GM15510 (cell line): ENCODE data around the gene SLC17A9.

Experiments
- POLR2A ChIP-seq: IDR thresholded peaks from 3 replicates; pipeline ENCODE4 v1.6.1; 2011; ENCODE audit warnings: borderline replicate concordance; ENCODE audit not compliant: insufficient read length; ENCODE audit errors: extremely low read depth

Gene SLC17A9

DNA sequence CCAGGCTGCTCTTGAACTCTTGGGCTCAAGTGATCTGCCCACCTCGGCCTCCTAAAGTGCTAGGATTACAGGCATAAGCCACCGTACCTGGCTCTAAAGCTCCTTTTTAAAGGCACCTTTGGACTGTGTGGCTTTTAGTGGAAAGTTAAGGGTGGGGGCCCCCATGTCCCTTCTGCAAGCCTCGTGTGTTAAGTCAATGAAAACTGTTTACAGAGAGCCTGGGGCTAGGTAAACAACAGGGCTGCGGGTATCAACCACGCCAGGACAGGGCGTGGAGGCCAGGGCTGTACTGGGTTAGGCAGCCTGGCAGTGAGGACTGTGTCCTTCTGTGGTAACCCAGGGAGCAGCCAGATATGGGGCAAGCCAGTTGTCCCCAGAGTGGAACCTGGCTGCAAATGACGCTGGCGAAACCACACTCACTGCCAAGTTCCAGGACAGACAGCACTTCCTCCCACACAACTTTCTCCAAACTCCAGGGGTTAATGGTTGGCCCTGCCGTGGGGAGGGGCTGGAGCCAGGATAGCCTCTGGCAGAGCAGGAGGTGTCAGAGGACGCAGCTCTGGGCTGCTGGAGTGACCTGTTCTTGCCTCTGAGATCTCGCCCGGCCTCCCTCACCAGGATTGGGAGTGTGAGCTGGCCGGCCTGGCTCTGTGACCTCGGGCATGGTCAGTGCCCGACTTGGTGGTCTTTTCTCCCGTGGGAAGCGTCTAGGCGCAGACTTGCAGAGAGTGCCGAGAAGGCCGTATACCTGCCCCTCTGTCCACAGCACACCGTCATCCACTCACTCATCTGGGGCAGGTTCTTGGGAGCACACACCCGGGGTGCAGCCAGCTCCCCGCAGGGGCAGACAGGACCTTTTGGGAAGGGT lies 3.2 kb downstream of the SLC17A9 start:
- TF ChIP-seq POLR2A = no peak

DNA sequence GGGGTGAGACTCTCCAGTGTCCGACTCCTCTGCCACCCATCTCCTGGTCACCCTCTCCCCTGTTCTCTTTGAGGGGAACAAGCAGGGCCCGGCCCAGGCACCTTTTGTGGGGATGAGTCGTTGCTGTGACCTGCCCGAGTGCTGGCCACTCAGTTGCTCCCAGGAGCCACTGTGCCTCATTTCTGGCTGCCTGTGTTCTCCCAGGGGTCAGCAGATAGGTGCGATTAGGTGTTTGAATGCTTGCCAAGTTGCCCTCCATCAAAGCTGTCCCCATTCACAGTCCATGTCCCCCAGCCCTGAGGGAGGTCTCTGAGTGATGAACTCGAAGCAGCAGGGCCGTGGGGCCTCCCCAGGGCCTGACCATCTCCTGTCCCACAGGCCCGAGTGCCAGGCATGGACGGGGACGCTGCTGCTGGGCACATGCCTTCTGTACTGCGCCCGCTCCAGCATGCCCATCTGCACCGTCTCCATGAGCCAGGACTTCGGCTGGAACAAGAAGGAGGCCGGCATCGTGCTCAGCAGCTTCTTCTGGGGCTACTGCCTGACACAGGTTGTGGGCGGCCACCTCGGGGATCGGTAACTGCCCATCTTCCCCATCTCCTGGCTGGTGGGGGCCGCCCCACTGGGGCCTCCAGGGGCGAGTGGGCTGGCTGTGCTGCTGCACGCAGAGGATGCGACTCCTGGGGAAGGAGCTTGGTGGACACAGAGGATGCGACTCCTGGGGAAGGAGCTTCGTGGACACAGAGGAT lies 4.1 kb downstream of the SLC17A9 start:
- no peak for TF ChIP-seq POLR2A

DNA sequence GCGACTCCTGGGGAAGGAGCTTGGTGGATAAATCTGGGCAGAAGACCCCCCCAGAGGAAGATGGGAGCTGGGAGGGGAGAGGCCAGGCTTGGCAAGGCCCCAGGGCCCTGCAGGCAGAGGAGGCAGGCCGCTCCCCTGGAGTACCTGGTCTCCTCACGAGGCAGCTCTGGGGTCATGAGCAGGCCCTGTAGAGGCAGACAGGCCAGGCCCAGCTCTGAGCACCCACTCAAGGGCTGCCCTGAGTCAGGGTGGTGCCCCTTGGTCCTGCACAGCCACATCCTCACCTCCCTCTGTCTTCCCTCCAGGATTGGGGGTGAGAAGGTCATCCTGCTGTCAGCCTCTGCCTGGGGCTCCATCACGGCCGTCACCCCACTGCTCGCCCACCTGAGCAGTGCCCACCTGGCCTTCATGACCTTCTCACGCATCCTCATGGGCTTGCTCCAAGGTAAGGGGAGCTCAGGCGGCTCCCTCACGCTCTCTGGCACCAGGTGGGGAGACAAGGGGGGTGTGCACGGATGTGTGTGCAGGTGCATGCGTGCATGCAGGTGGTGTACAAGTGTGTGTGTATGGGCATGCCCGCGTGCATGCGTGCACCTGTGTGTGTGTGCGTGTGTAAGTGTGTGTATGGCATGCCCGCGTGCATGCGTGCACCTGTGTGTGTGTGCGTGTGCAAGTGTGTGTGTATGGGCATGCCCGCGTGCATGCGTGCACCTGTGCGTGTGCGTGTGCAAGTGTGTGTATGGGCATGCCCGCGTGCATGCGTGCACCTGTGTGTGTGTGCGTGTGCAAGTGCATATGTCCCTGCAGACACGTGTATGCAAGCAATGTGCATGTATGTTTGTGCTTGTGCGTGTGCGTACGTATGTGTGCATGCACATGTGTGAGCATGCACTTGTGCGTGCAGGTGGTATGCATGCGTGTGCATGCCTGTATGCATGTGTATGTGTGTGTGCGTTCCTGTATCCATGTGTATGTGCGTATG lies 4.9 kb downstream of the SLC17A9 start:
- no peak for TF ChIP-seq POLR2A

DNA sequence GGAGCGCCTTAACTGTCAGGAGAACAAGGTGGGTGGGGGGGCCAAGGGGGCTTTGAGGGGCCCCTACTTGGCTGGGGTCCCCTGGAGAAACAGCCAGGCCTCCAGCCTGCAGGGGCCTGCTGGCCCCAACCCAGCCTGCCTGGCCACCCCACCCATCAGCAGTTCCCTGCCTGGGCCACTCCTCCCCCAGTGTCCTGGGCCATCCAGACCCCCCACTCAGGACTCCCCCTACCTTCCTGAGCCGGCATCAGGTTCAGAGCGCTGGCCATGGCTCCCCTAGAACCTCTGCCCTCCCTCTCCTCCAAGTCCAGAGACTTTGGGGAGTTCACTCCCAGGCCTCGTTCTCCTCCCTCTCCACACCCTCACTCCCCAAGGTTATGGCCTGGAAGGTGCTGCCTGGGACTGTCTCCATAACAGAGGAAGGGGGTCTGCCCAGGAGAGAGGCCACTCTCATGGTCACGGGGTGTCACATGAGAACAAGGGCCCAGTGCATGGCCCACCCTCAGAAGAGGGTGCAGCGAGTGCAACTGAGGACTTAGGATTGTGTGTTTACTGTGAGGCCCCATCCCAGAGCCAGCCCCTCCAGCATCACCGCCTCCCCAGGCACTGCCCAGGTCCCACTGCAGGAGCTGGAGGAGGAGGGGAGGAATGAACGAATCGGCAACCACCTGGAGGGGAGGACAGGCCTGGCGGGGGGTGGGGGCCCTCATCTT lies 6.0 kb downstream of the SLC17A9 start:
- no peak for TF ChIP-seq POLR2A

DNA sequence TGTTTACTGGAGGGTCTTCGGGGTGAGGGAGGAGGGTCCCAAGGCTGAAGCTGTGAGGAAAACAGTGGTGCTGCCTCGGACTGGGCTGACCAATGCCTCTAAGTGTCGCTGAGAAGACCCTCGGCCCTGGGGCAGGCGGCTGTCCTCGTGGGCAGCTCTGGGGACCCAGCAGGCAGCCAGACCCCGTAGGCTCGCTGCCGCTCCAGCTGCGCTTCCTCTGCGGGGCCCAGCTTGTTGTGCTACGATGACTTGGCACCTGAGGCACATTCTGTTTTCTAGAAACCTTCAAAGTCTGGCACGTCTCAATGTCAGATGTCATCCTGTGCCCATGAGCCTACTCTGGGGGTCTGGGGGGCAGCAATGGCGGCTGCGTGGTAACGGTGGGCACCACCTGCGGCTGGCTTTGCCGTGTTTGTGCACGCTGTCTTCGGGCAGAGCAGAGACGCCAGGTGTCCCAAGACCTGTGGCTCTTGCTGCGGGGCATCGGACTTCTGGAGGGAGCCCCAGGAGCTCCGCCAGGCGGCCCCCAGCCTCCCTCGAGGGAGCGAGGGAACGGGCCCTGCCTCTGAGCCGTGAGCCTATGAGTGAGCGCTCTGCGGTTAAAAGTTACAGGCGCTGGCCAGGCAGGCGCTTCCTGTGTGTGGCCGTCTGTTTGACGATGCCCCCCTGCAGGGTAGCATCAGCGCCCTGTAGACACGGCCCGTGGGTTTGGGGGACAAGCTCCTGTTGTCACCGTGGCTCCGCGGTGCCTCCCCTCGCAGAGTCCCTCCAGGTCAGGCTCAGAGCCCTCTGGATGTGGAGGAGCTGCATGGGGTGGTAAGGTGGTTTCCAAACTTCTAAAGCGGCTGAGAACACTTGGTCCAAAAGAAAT lies 6.8 kb downstream of the SLC17A9 start:
- TF ChIP-seq POLR2A = no peak

DNA sequence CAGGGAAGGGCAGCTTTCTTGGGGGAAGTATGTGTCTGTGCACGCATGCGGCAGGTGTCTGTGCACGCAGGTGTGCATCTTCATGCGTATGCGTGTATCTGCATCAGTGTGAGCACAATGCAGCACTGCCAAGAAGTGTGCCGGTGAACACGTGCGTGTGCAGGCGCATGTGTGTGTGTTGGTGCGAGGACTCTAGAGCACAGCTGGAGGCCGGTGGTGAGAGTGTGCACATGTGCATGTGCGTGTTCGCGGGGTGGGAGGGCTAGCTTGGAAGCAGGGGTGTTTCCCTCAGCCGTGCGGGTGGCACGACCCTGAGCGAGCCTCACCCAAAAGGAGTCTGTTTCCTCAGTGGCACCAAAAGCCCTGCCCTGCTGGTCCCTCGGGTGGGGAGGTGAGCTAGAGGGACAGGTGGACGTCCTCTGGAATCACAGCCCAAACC lies 7.5 kb downstream of the SLC17A9 start:
- no peak for TF ChIP-seq POLR2A

DNA sequence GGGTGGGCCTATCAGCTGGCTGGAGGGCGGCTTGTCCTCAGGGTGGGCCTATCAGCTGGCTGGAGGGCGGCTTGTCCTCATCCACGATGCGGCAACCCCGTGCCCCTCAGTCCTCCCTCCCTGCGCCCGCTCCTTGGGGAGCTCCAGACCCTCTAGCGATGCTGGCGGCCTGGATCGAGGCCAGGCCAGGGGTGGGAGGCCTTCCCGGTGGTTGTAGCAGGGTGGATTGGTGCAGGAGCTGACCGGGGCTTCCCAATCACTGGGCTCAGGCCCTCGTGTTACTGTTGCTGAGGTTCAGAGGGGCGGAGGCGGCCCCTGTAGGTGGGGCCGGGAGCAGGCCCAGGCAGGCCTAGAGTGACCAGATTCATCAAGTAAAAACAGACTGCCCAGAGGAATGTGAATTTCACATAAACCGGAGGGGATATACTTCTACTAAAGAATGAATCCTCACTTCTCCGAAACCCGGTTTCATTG lies 8.8 kb downstream of the SLC17A9 start:
- no peak for TF ChIP-seq POLR2A

DNA sequence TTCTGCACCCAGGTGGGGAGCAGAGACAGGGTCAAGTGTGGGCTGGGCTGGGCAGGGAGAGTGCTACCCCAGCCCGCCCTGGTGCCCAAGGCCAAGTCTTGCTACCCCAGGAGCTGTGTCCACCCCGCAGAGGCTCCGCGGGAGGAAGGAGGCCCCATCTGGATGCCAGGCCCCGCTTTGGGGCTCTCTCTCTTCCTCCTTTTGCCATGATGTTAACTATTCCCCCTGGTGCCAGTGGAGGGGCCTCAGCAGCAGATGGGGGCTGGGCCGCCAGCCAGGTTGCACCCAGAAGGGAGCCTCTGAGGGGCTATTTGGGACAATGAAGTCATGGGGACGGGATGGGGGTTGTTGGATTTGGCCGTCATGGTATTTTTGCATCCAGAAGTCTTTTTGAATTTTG lies 9.3 kb downstream of the SLC17A9 start:
- no peak for TF ChIP-seq POLR2A

DNA sequence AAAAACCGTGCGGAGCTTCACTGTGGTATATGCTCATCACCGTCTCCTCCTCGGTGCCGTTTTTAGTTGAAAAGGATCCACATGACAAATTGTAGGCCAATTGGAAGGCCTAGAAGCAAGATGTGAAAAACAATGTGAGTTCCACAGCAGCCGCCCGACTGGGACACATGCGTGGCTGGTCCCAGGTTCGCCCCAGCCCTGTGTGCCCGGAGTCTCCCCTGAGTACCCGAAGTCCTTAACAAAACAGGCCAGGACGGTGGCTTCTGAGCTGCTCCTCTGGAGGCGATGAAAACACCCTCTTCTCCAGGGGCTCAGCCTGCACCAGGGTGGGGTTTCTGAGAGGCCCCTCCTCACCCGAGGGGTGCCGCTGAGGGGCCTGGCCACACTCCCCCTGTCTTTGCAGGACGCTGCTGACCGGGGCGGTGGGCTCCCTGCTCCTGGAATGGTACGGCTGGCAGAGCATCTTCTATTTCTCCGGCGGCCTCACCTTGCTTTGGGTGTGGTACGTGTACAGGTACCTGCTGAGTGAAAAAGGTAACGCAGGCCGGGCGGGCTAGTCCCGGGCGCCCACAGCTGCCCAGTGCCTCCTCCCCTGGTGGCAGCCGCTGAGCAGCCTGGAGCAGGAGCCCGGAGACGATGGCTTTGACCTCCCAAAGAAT lies 9.8 kb downstream of the SLC17A9 start:
- no peak for TF ChIP-seq POLR2A

DNA sequence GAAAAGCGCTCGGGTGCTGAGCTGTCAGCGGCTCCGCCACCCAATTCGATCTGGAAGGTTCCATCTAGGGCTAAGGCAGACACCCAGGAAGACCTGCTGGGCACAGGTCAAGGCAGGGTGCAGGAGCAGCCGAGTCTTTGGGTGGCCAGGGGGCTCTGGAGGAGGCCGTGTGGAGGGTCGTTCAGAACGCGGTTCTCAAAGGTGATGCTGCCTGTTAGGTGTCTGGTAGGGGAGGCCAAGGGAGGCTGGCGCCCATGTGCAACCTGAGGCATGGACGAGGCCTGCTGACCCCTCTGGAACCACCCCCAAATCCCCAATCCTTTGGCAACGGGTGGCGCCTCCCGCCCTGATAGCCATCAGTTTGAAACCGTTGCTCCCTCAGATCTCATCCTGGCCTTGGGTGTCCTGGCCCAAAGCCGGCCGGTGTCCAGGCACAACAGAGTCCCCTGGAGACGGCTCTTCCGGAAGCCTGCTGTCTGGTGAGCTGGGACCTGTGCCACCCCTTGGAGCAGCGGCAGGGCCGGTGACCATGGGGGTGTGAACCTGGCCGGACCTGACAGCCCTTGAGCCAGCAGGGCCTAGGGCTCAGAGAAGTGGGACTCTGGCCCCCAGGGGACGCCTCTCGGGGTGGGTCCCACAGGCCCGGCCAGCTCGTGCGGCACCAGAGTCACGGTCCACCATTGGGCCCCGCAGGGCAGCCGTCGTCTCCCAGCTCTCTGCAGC lies 10.5 kb downstream of the SLC17A9 start:
- TF ChIP-seq POLR2A = no peak

DNA sequence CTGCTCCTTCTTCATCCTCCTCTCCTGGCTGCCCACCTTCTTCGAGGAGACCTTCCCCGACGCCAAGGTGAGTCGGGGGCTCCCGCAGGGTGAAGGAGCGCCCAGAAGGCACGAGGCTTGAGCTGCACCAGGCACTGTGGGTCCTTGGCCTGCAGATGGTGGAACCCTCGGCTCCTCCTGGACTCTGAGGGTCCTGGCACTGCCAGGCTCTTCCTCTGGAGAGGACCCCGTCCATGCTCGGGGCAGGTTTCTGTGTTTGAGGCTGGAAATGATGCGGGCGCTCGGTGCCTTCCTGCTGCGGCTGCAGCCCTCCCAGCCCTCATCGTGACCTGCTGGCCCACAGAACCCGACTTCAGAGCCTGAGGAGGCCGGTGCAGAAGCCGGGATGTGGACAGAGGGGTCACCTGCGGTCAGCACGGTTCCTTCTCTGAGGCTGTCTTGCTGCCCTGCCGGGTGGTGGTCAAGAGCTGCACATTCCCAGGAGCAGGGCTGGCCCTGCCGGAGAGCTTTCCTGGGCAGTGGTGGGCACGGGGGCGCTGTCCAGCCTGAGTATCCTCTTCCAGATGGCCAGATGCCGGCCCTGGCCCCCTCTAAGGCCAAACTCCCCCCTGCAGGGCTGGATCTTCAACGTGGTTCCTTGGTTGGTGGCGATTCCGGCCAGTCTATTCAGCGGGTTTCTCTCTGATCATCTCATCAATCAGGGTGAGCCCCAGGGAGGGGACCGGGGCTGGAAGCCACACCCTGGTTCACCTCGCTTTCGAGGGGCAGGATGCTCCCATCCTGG lies 11.3 kb downstream of the SLC17A9 start:
- no peak for TF ChIP-seq POLR2A
